Measurements from ENCODE around the gene TYW3.
A peak's percentile ranks its signal among the peaks of the same experiment; 100 is the strongest.

TYW3 gene

GRCh38 chr1:74779750-74780149 lies 46.8 kb downstream of the TYW3 start:
- H3K36me3 ChIP-seq (ENCODE audit: insufficient read depth, low read length): no peaks in the 10 kb centered on the region
- H2AFZ ChIP-seq (ENCODE audit: low read depth, low read length): no peak overlapping the region
- H3K9me3 ChIP-seq (ENCODE audit: low read length): no peaks in the 10 kb centered on the region
- no peaks in the 10 kb centered on the region for H3K27me3 ChIP-seq (ENCODE audit: insufficient read depth, low read length)
- H3K4me3 ChIP-seq (ENCODE audit: low read length): no peak overlapping the region
- H3K4me1 ChIP-seq (ENCODE audit: insufficient read depth, low read length): peaks cover 9% of the 10 kb centered on the region

GRCh38 chr1:74780594-74780993 lies 47.6 kb downstream of the TYW3 start:
- Histone ChIP-seq H3K36me3 (ENCODE audit: insufficient read depth, low read length) (no peaks in the 10 kb centered on the region), H3K9me3 (ENCODE audit: low read length) (no peaks in the 10 kb centered on the region), H3K27me3 (ENCODE audit: insufficient read depth, low read length) (no peaks in the 10 kb centered on the region), H3K4me1 (ENCODE audit: insufficient read depth, low read length) (peaks cover 9% of the 10 kb centered on the region), H3K4me3 (ENCODE audit: low read length) (no peak overlapping the region), H2AFZ (ENCODE audit: low read depth, low read length) (peak overlapping the region; percentile 10)

- H3K4me1 ChIP-seq (ENCODE audit: insufficient read depth, low read length): peaks cover 2% of the 10 kb centered on the region
- no peaks in the 10 kb centered on the region for H3K36me3 ChIP-seq (ENCODE audit: insufficient read depth, low read length)
- H3K27me3 ChIP-seq (ENCODE audit: insufficient read depth, low read length): no peaks in the 10 kb centered on the region
- H3K9me3 ChIP-seq (ENCODE audit: low read length): no peaks in the 10 kb centered on the region
- no peak overlapping the region for H3K4me3 ChIP-seq (ENCODE audit: low read length)
- H2AFZ ChIP-seq (ENCODE audit: low read depth, low read length): no peak overlapping the region
Observed at GRCh38 chr1:74785944-74786343, 53.0 kb downstream of the TYW3 start.

- H3K36me3 ChIP-seq (ENCODE audit: insufficient read depth, low read length): no peaks in the 10 kb centered on the region
- peaks cover 2% of the 10 kb centered on the region for H3K4me1 ChIP-seq (ENCODE audit: insufficient read depth, low read length)
- H2AFZ ChIP-seq (ENCODE audit: low read depth, low read length): no peak overlapping the region
- H3K9me3 ChIP-seq (ENCODE audit: low read length): no peaks in the 10 kb centered on the region
- no peaks in the 10 kb centered on the region for H3K27me3 ChIP-seq (ENCODE audit: insufficient read depth, low read length)
- H3K4me3 ChIP-seq (ENCODE audit: low read length): no peak overlapping the region
Observed at GRCh38 chr1:74790453-74790852, 57.5 kb downstream of the TYW3 start.

- Histone ChIP-seq H3K9me3 (ENCODE audit: low read length) (no peaks in the 10 kb centered on the region), H3K36me3 (ENCODE audit: insufficient read depth, low read length) (no peaks in the 10 kb centered on the region), H3K27me3 (ENCODE audit: insufficient read depth, low read length) (no peaks in the 10 kb centered on the region), H3K4me3 (ENCODE audit: low read length) (no peak overlapping the region), H3K4me1 (ENCODE audit: insufficient read depth, low read length) (peaks cover 2% of the 10 kb centered on the region), H2AFZ (ENCODE audit: low read depth, low read length) (no peak overlapping the region)
Observed at GRCh38 chr1:74791491-74791890, 58.5 kb downstream of the TYW3 start.

- Histone ChIP-seq H2AFZ (ENCODE audit: low read depth, low read length) (no peak overlapping the region), H3K4me1 (ENCODE audit: insufficient read depth, low read length) (no peaks in the 10 kb centered on the region), H3K27me3 (ENCODE audit: insufficient read depth, low read length) (no peaks in the 10 kb centered on the region), H3K36me3 (ENCODE audit: insufficient read depth, low read length) (no peaks in the 10 kb centered on the region), H3K9me3 (ENCODE audit: low read length) (no peaks in the 10 kb centered on the region), H3K4me3 (ENCODE audit: low read length) (no peak overlapping the region)
Observed at GRCh38 chr1:74799119-74799657, 66.2 kb downstream of the TYW3 start.

GRCh38 chr1:74811436-74812179 lies 78.7 kb downstream of the TYW3 start:
- Histone ChIP-seq H2AFZ (ENCODE audit: low read depth, low read length) (no peak overlapping the region), H3K9me3 (ENCODE audit: low read length) (no peaks in the 10 kb centered on the region), H3K36me3 (ENCODE audit: insufficient read depth, low read length) (no peaks in the 10 kb centered on the region), H3K4me3 (ENCODE audit: low read length) (no peak overlapping the region), H3K27me3 (ENCODE audit: insufficient read depth, low read length) (no peaks in the 10 kb centered on the region), H3K4me1 (ENCODE audit: insufficient read depth, low read length) (no peaks in the 10 kb centered on the region)

- no peaks in the 10 kb centered on the region for H3K27me3 ChIP-seq (ENCODE audit: insufficient read depth, low read length)
- H3K36me3 ChIP-seq (ENCODE audit: insufficient read depth, low read length): no peaks in the 10 kb centered on the region
- H3K4me3 ChIP-seq (ENCODE audit: low read length): no peak overlapping the region
- H2AFZ ChIP-seq (ENCODE audit: low read depth, low read length): no peak overlapping the region
- no peaks in the 10 kb centered on the region for H3K4me1 ChIP-seq (ENCODE audit: insufficient read depth, low read length)
- no peaks in the 10 kb centered on the region for H3K9me3 ChIP-seq (ENCODE audit: low read length)
Observed at GRCh38 chr1:74812180-74812541, 79.2 kb downstream of the TYW3 start.
